H9 (cell line): ENCODE data around the gene ZNF260. TPM values are rescaled to one million over a fixed set of nuclear protein-coding genes. Genes with fewer than 3 reads are reported as not detected.

Experiments used
- DNase-seq: peaks from one replicate; pipeline ENCODE4 v3.0.0-alpha.2; 2017
- H2AFZ ChIP-seq: one replicate; pipeline ENCODE4 v1.6.1; 2013; ENCODE audit warnings: mild to moderate bottlenecking, low read length, control low read depth, moderate library complexity
- H2AK5ac ChIP-seq: 2 replicates; pipeline ENCODE4 v1.6.1; 2013; ENCODE audit warnings: low read length, control low read depth, mixed read lengths; ENCODE audit not compliant: insufficient read length
- H2BK120ac ChIP-seq: one replicate; pipeline ENCODE4 v1.6.1; 2013; ENCODE audit warnings: low read depth, mild to moderate bottlenecking, low read length, control low read depth, inconsistent platforms; ENCODE audit not compliant: poor library complexity, severe bottlenecking
- H2BK12ac ChIP-seq: 2 replicates; pipeline ENCODE4 v1.6.1; 2013; ENCODE audit warnings: low read length, control low read depth, mixed read lengths, low read depth; ENCODE audit not compliant: insufficient read length
- H2BK15ac ChIP-seq: 2 replicates; pipeline ENCODE4 v1.6.1; 2013; ENCODE audit warnings: low read depth, low read length, control low read depth
- H2BK20ac ChIP-seq: one replicate; pipeline ENCODE4 v1.6.1; 2013; ENCODE audit warnings: low read depth, mild to moderate bottlenecking, low read length, control low read depth, inconsistent platforms; ENCODE audit not compliant: poor library complexity, severe bottlenecking
- H2BK5ac ChIP-seq: 2 replicates; pipeline ENCODE4 v1.6.1; 2013; ENCODE audit warnings: low read length, control low read depth, mixed read lengths; ENCODE audit not compliant: insufficient read length
- H3K14ac ChIP-seq: 2 replicates; pipeline ENCODE4 v1.6.1; 2013; ENCODE audit warnings: low read length, control low read depth; ENCODE audit not compliant: insufficient read depth
- H3K18ac ChIP-seq: 2 replicates; pipeline ENCODE4 v1.6.1; 2013; ENCODE audit warnings: low read depth, mild to moderate bottlenecking, mixed read lengths, low read length, control low read depth; ENCODE audit not compliant: insufficient read length
- H3K23ac ChIP-seq: 2 replicates; pipeline ENCODE4 v1.6.1; 2013; ENCODE audit warnings: low read length, control low read depth, mixed read lengths, low read depth; ENCODE audit not compliant: insufficient read length
- H3K23me2 ChIP-seq: 2 replicates; pipeline ENCODE4 v1.6.1; 2013; ENCODE audit warnings: low read depth, mild to moderate bottlenecking, mixed read lengths, low read length, control low read depth; ENCODE audit not compliant: insufficient read length, poor library complexity, severe bottlenecking
- H3K27ac ChIP-seq: 2 replicates; pipeline ENCODE4 v1.5.1; 2013; ENCODE audit warnings: low read length, control low read depth, mixed read lengths, low read depth; ENCODE audit not compliant: insufficient read length
- H3K27me3 ChIP-seq: 2 replicates; pipeline ENCODE4 v1.6.1; 2013; ENCODE audit warnings: low read length, control low read depth, inconsistent platforms; ENCODE audit not compliant: insufficient read depth
- H3K4ac ChIP-seq: 2 replicates; pipeline ENCODE4 v1.6.1; 2013; ENCODE audit warnings: low read depth, mild to moderate bottlenecking, control low read depth, inconsistent platforms, low read length, moderate library complexity
- H3K4me1 ChIP-seq: 2 replicates; pipeline ENCODE4 v1.6.1; 2013; ENCODE audit warnings: low read length, control low read depth, inconsistent platforms; ENCODE audit not compliant: insufficient read depth
- H3K4me2 ChIP-seq: 2 replicates; pipeline ENCODE4 v1.6.1; 2013; ENCODE audit warnings: low read length, control low read depth, mixed read lengths; ENCODE audit not compliant: insufficient read length, insufficient read depth
- H3K56ac ChIP-seq: 2 replicates; pipeline ENCODE4 v1.6.1; 2013; ENCODE audit warnings: low read depth, mild to moderate bottlenecking, mixed read lengths, low read length, control low read depth; ENCODE audit not compliant: insufficient read length
- H3K79me1 ChIP-seq: 2 replicates; pipeline ENCODE4 v1.6.1; 2013; ENCODE audit warnings: low read depth, mild to moderate bottlenecking, moderate library complexity, low read length, control low read depth, inconsistent platforms; ENCODE audit not compliant: insufficient read depth, poor library complexity, severe bottlenecking
- H3K79me2 ChIP-seq: 2 replicates; pipeline ENCODE4 v1.6.1; 2013; ENCODE audit warnings: low read length, control low read depth, inconsistent platforms; ENCODE audit not compliant: insufficient read depth
- H3K9ac ChIP-seq: 2 replicates; pipeline ENCODE4 v1.6.1; 2013; ENCODE audit warnings: low read length, control low read depth, mixed read lengths; ENCODE audit not compliant: insufficient read length; ENCODE audit errors: extremely low read depth
- H3K9me3 ChIP-seq: one replicate; pipeline ENCODE4 v1.6.1; 2013; ENCODE audit warnings: low read depth, low read length, inconsistent platforms; ENCODE audit not compliant: control insufficient read depth
- H3T11ph ChIP-seq: one replicate; pipeline ENCODE4 v1.6.1; 2013; ENCODE audit warnings: mild to moderate bottlenecking, low read length, control low read depth, inconsistent platforms
- H4K20me1 ChIP-seq: one replicate; pipeline ENCODE4 v1.6.1; 2013; ENCODE audit not compliant: control insufficient read depth, insufficient read length, insufficient read depth
- H4K5ac ChIP-seq: 2 replicates; pipeline ENCODE4 v1.6.1; 2013; ENCODE audit warnings: low read depth, mild to moderate bottlenecking, mixed read lengths, low read length, control low read depth; ENCODE audit not compliant: insufficient read length
- H4K8ac ChIP-seq: replicated peaks from 2 replicates; pipeline ENCODE4 v1.6.1; 2013; ENCODE audit warnings: low read length, control low read depth, mixed read lengths, low read depth; ENCODE audit not compliant: insufficient read length
- H4K91ac ChIP-seq: 2 replicates; pipeline ENCODE4 v1.6.1; 2013; ENCODE audit warnings: low read depth, mild to moderate bottlenecking, moderate library complexity, mixed read lengths, low read length, control low read depth; ENCODE audit not compliant: insufficient read length
- H3K27ac Mint-ChIP-seq, 3 experiments: 2 replicates in 2 of 3; 3 replicates in 1 of 3; pipeline ENCODE4 v1.8.0; 2020 to 2021; ENCODE audit warnings: mixed read lengths in 3 of 3, mild to moderate bottlenecking in 1 of 3, moderate library complexity in 1 of 3
- H3K27me3 Mint-ChIP-seq: 2 replicates; pipeline ENCODE4 v1.8.0; 2021; ENCODE audit warnings: low read depth, mild to moderate bottlenecking, moderate library complexity, mixed read lengths
- H3K36me3 Mint-ChIP-seq, 3 experiments: 2 replicates in 2 of 3; 3 replicates in 1 of 3; pipeline ENCODE4 v1.8.0; 2020 to 2021; ENCODE audit warnings: low read depth in 3 of 3, mixed read lengths in 3 of 3; ENCODE audit not compliant: insufficient read depth in 1 of 3
- H3K4me1 Mint-ChIP-seq, 2 experiments: 2 replicates each; pipeline ENCODE4 v1.8.0; 2020; ENCODE audit warnings: mixed read lengths in 2 of 2
- H3K4me3 Mint-ChIP-seq, 2 experiments: 2 replicates in 1 of 2; 3 replicates in 1 of 2; pipeline ENCODE4 v1.8.0; 2020 to 2021; ENCODE audit warnings: mild to moderate bottlenecking in 2 of 2, mixed read lengths in 2 of 2, moderate library complexity in 1 of 2
- H3K9me3 Mint-ChIP-seq, 2 experiments: 2 replicates in 1 of 2; 3 replicates in 1 of 2; pipeline ENCODE4 v1.8.0; 2020; ENCODE audit warnings: mild to moderate bottlenecking in 2 of 2, mixed read lengths in 2 of 2, moderate library complexity in 1 of 2
- WGBS: extraction: QIAGEN DNeasy Blood & Tissue Kit; methylation state at CpG from one replicate; pipeline ENCODE4 v1.1.7; 2013; ENCODE audit warnings: missing lambda C conversion rate, low lambda C conversion rate, mixed read lengths; ENCODE audit not compliant: insufficient read length; ENCODE audit errors: extremely low coverage; 5-methylcytosine and 5-hydroxymethylcytosine counted together
- long read RNA-seq: library from polyadenylated mRNA; unstranded; transcript quantifications from one replicate; pipeline ENCODE4 v2.0.0, GENCODE V29; 2020
- total RNA-seq: library from RNA; stranded (reverse); gene quantifications from 2 replicates; pipeline ENCODE4 v1.2.1, GENCODE V29; 2021
- TF ChIP-seq, protein P1 (sequence below): fragments of 200-600 bp; sonication (generic); conservative IDR thresholded peaks from 3 replicates; pipeline ENCODE4 v1.8.0; 2021; ENCODE audit warnings: antibody characterized with exemption, mild to moderate bottlenecking

The ZNF260 gene
- total RNA-seq: 22.5 and 26.1 TPM in 2 replicates
- long read RNA-seq, full-length matches to known transcripts: 42 of 88 reads
- long read RNA-seq, partial matches to known transcripts: 1 of 88 reads
- long read RNA-seq, other reads (novel, unspliced or antisense): 45 of 88 reads

DNA sequence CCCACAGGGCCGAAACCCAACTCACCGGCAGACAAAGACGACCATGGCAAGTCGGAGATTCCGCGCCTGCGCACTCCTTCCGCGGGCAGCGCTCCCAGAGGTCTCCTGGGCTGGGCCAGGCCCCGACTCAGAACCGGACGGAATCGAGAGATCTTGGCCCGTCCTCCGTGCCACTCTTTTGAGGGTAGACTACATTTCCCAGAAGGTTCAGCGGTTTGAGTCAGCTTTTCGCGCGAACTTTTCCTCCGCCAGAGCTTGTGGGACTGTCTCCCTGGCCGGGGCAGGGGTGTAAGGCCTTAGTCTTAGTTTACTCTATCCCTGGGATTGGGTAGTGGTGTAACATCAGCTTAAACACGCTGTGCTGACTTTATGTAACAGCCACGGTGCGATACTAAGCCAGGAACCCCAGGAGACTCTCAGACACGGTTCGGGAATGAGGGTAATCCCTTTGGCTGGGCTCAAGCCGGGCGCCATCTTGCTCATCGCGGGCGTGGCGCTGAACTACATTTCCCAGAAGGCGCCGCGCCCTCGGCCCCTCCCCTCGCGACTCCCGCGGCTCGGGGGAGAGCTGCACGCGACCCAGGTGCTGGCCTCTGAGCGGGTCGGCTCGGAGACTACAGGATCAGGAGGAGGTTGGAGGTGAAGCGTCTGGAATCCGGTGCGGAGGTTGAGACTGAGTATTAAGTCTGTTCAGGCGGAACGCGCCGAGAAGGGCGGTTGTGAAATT, at the start of gene ZNF260:
Gene ZNF260, minus strand, starts transcription at position 78 of the 727 bp plus-strand sequence. CDS start 13,033 bp downstream, outside the sequence.
- H3K79me2 ChIP-seq: peaks cover 10% of the 10 kb centered on the region
- H3K9me3 Mint-ChIP-seq: peaks cover 18 to 53% of the 10 kb centered on the region in 2 experiments
- WGBS: no CpG with 5 or more reads among the region's 55 CpGs

More for the DNA sequence above, at the start of gene ZNF260:
- Histone ChIP-seq H3K23ac (no peak within 1 kb of the TSS), H4K5ac (peak within 1 kb of the TSS; percentile 94), H3K23me2 (peaks cover 7% of the 10 kb centered on the region), H3K79me1 (no peaks in the 10 kb centered on the region), H3K9me3 (no peaks in the 10 kb centered on the region), H3K4me1 (0 out of 2 replicates have a peak, but pooled peaks cover 3% of the 10 kb centered on the region), H2AFZ (no peak within 1 kb of the TSS), H3K14ac (peak within 1 kb of the TSS; percentile 99), H3K27me3 (no peaks in the 10 kb centered on the region), H3K27ac (peak within 1 kb of the TSS; percentile 28), H2BK20ac (no peak within 1 kb of the TSS), H3K18ac (peak within 1 kb of the TSS; percentile 99), H4K8ac (no peak within 1 kb of the TSS), H3K56ac (peak within 1 kb of the TSS; percentile 11), H3K4ac (no peak within 1 kb of the TSS), H4K20me1 (no peaks in the 10 kb centered on the region), H2BK15ac (no peak within 1 kb of the TSS; the same call in 1 of the 2 replicates), H3K4me2 (peak within 1 kb of the TSS; percentile 94), H3K9ac (peak within 1 kb of the TSS; percentile 93), H2BK120ac (no peak within 1 kb of the TSS), H4K91ac (no peak within 1 kb of the TSS), H2BK12ac (no peak within 1 kb of the TSS), H2AK5ac (no peak within 1 kb of the TSS), H3T11ph (no peak within 1 kb of the TSS), H2BK5ac (peak within 1 kb of the TSS; percentile 64)
- TF ChIP-seq, protein P1, sequence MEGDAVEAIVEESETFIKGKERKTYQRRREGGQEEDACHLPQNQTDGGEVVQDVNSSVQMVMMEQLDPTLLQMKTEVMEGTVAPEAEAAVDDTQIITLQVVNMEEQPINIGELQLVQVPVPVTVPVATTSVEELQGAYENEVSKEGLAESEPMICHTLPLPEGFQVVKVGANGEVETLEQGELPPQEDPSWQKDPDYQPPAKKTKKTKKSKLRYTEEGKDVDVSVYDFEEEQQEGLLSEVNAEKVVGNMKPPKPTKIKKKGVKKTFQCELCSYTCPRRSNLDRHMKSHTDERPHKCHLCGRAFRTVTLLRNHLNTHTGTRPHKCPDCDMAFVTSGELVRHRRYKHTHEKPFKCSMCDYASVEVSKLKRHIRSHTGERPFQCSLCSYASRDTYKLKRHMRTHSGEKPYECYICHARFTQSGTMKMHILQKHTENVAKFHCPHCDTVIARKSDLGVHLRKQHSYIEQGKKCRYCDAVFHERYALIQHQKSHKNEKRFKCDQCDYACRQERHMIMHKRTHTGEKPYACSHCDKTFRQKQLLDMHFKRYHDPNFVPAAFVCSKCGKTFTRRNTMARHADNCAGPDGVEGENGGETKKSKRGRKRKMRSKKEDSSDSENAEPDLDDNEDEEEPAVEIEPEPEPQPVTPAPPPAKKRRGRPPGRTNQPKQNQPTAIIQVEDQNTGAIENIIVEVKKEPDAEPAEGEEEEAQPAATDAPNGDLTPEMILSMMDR: no peak
- peak within 1 kb of the TSS; percentile 99 to 100 (median 100) for H3K27ac Mint-ChIP-seq
- H3K36me3 Mint-ChIP-seq: peaks cover 33 to 57% (median 42%) of the 10 kb centered on the region in 3 experiments
- DNase-seq: peak; percentile 98
- H3K27me3 Mint-ChIP-seq: no peaks in the 10 kb centered on the region
- peak within 1 kb of the TSS; percentile 99 to 100 for H3K4me3 Mint-ChIP-seq
- peaks cover 14% of the 10 kb centered on the region in 2 experiments for H3K4me1 Mint-ChIP-seq
